ENCODE results near the gene DRD4. TPM values are rescaled to one million over a fixed set of nuclear protein-coding genes. Genes with fewer than 3 reads are reported as not detected.
"Not testable (repeated sequence)": the region's sequence is repeated elsewhere in the genome, so short reads cannot be mapped to it uniquely, and the experiment has no call there.

DRD4 gene
- total and polyA plus RNA-seq, 2 experiments from 2014 or later: 1.1 TPM; not detected in 1

DNA sequence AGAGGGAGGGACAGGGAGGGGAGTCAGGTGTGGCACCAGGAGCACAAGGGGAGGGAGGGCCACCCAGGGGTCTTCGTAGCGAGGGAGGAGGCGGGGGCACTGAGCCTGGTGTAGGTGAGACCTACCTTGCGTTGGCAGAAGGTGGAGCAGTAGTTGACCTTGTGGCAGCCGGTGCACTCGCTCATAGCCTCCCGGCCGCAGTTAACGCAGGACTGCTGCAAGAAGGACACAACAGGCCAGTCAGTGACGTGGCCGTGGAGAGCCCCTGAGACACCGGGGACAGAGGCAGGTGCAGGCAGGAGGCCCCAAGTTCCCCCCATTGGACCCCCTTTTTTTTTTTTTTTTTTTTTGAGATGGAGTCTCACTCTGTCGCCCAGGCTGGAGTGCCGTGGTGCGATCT, 16.8 kb downstream of the DRD4 start:
- H4K20me1 ChIP-seq (ENCODE audit: insufficient read depth, poor library complexity, severe bottlenecking): peaks cover 3% of the 10 kb centered on the region
- H3K9me3 ChIP-seq (ENCODE audit: low read depth): no peaks in the 10 kb centered on the region
- no peaks in the 10 kb centered on the region for H3K79me2 ChIP-seq
- TF ChIP-seq EZH2phosphoT487 (IDR thresholded peaks at IDR 0.05; ENCODE audit: low read depth, severe bottlenecking, unreplicated experiment): no peak
- TF ChIP-seq EZH2 (IDR thresholded peaks at IDR 0.05; ENCODE audit: borderline replicate concordance): no peak
- TF ChIP-seq, protein P1, sequence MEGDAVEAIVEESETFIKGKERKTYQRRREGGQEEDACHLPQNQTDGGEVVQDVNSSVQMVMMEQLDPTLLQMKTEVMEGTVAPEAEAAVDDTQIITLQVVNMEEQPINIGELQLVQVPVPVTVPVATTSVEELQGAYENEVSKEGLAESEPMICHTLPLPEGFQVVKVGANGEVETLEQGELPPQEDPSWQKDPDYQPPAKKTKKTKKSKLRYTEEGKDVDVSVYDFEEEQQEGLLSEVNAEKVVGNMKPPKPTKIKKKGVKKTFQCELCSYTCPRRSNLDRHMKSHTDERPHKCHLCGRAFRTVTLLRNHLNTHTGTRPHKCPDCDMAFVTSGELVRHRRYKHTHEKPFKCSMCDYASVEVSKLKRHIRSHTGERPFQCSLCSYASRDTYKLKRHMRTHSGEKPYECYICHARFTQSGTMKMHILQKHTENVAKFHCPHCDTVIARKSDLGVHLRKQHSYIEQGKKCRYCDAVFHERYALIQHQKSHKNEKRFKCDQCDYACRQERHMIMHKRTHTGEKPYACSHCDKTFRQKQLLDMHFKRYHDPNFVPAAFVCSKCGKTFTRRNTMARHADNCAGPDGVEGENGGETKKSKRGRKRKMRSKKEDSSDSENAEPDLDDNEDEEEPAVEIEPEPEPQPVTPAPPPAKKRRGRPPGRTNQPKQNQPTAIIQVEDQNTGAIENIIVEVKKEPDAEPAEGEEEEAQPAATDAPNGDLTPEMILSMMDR (IDR thresholded peaks at IDR 0.05; ENCODE audit: poor library complexity): no peak
- no peaks in the 10 kb centered on the region for H3K27me3 ChIP-seq
- H3K27ac ChIP-seq: no peak overlapping the region
- H2AFZ ChIP-seq: no peak overlapping the region
- peaks cover 9% of the 10 kb centered on the region for H3K4me1 ChIP-seq (ENCODE audit: insufficient read depth)
- 93% methylated on average over 11 of the region's 15 CpGs for WGBS (ENCODE audit: low lambda C conversion rate, missing lambda C conversion rate)
- no peak overlapping the region for H3K4me3 ChIP-seq
- no peak for DNase-seq (ENCODE audit: low spot score)
- H3K4me2 ChIP-seq: no peak overlapping the region
- H3K9me2 ChIP-seq (replicated peaks; ENCODE audit: insufficient read depth): no peaks in the 10 kb centered on the region
- H3K36me3 ChIP-seq (replicated peaks; ENCODE audit: insufficient read depth, low read depth): no peaks in the 10 kb centered on the region

GRCh38 chr11:654444-654843, 17.4 kb downstream of the DRD4 start:
- not testable (repeated sequence) for H3K4me3 ChIP-seq; H3K9me2 ChIP-seq (replicated peaks; ENCODE audit: insufficient read depth); DNase-seq (ENCODE audit: low spot score); H3K79me2 ChIP-seq; H4K20me1 ChIP-seq (ENCODE audit: insufficient read depth, poor library complexity, severe bottlenecking); H3K27me3 ChIP-seq; H3K36me3 ChIP-seq (replicated peaks; ENCODE audit: insufficient read depth, low read depth); H3K4me2 ChIP-seq; H3K4me1 ChIP-seq (ENCODE audit: insufficient read depth); H2AFZ ChIP-seq; H3K27ac ChIP-seq; H3K9me3 ChIP-seq (ENCODE audit: low read depth)
- 79% methylated on average over 12 of the region's 12 CpGs for WGBS (ENCODE audit: low lambda C conversion rate, missing lambda C conversion rate)

GRCh38 chr11:655036-655726, 18.1 kb downstream of the DRD4 start:
- H3K36me3 ChIP-seq (replicated peaks; ENCODE audit: insufficient read depth, low read depth): no peaks in the 10 kb centered on the region
- DNase-seq (ENCODE audit: low spot score): peak; percentile 57
- H3K4me2 ChIP-seq: no peak overlapping the region
- H3K27me3 ChIP-seq: no peaks in the 10 kb centered on the region
- no peak overlapping the region for H2AFZ ChIP-seq
- TF ChIP-seq, protein P1 (IDR thresholded peaks at IDR 0.05; ENCODE audit: poor library complexity): no peak
- TF ChIP-seq EZH2phosphoT487 (IDR thresholded peaks at IDR 0.05; ENCODE audit: low read depth, severe bottlenecking, unreplicated experiment): no peak
- no peak for TF ChIP-seq EZH2 (IDR thresholded peaks at IDR 0.05; ENCODE audit: borderline replicate concordance)
- H3K9me2 ChIP-seq (replicated peaks; ENCODE audit: insufficient read depth): no peaks in the 10 kb centered on the region
- H3K4me1 ChIP-seq (ENCODE audit: insufficient read depth): peaks cover 9% of the 10 kb centered on the region
- WGBS (ENCODE audit: low lambda C conversion rate, missing lambda C conversion rate): 74% methylated on average over 30 of the region's 30 CpGs
- no peak overlapping the region for H3K27ac ChIP-seq
- H3K4me3 ChIP-seq: no peak overlapping the region
- H3K9me3 ChIP-seq (ENCODE audit: low read depth): no peaks in the 10 kb centered on the region
- no peaks in the 10 kb centered on the region for H3K79me2 ChIP-seq
- peaks cover 3% of the 10 kb centered on the region for H4K20me1 ChIP-seq (ENCODE audit: insufficient read depth, poor library complexity, severe bottlenecking)

- H3K9me3 ChIP-seq (ENCODE audit: low read depth): no peaks in the 10 kb centered on the region
- H3K9me2 ChIP-seq (replicated peaks; ENCODE audit: insufficient read depth): no peaks in the 10 kb centered on the region
- WGBS (ENCODE audit: low lambda C conversion rate, missing lambda C conversion rate): 94% methylated on average over 13 of the region's 14 CpGs
- no peaks in the 10 kb centered on the region for H3K36me3 ChIP-seq (replicated peaks; ENCODE audit: insufficient read depth, low read depth)
- no peak for DNase-seq (ENCODE audit: low spot score)
- no peak overlapping the region for H2AFZ ChIP-seq
- H3K27ac ChIP-seq: no peak overlapping the region
- peaks cover 3% of the 10 kb centered on the region for H4K20me1 ChIP-seq (ENCODE audit: insufficient read depth, poor library complexity, severe bottlenecking)
- H3K4me2 ChIP-seq: no peak overlapping the region
- H3K4me3 ChIP-seq: no peak overlapping the region
- no peaks in the 10 kb centered on the region for H3K27me3 ChIP-seq
- peaks cover 9% of the 10 kb centered on the region for H3K4me1 ChIP-seq (ENCODE audit: insufficient read depth)
- no peaks in the 10 kb centered on the region for H3K79me2 ChIP-seq
- TF ChIP-seq EZH2 (IDR thresholded peaks at IDR 0.05; ENCODE audit: borderline replicate concordance): no peak
- TF ChIP-seq, protein P1 (IDR thresholded peaks at IDR 0.05; ENCODE audit: poor library complexity): no peak
- no peak for TF ChIP-seq EZH2phosphoT487 (IDR thresholded peaks at IDR 0.05; ENCODE audit: low read depth, severe bottlenecking, unreplicated experiment)
Measured at GRCh38 chr11:656426-656825, 19.4 kb downstream of the DRD4 start.
